ENCODE measurements around the gene HTR1D.

HTR1D gene

GRCh38 chr1:23185381-23185780, 31.9 kb downstream of the HTR1D start:
- in situ Hi-C loops (cut with MboI; ENCODE audit: low sequenced_read_pairs), result loop anchor here (10.0 kb wide), 1 partner anchor 211 kb away; the partner anchor contains the start of gene LACTBL1

- in situ Hi-C loops (cut with MboI; ENCODE audit: low sequenced_read_pairs), result loop anchor here (5.0 to 10.0 kb wide), 2 partner anchors 87 to 210 kb away; partner anchors contain the start of gene LACTBL1
These were observed 32.9 kb downstream of the HTR1D start for GRCh38 chr1:23184212-23184934.

GRCh38 chr1:23179862-23180261, 37.4 kb downstream of the HTR1D start:
- in situ Hi-C loops (cut with MboI; ENCODE audit: low sequenced_read_pairs), result loop anchor here (5.0 to 10.0 kb wide), 2 partner anchors 83 to 205 kb away; partner anchors contain the start of gene LACTBL1

GRCh38 chr1:23178950-23179349, 38.4 kb downstream of the HTR1D start:
- in situ Hi-C loops (cut with MboI; ENCODE audit: low sequenced_read_pairs), result no loop called here

- in situ Hi-C loops (cut with MboI; ENCODE audit: low sequenced_read_pairs), result no loop called here
These were observed 38.9 kb downstream of the HTR1D start for GRCh38 chr1:23178414-23178813.

- in situ Hi-C loops (cut with MboI; ENCODE audit: low sequenced_read_pairs), result no loop called here
These were observed 39.6 kb downstream of the HTR1D start for GRCh38 chr1:23177438-23178380.

- in situ Hi-C loops (cut with MboI; ENCODE audit: low sequenced_read_pairs), result no loop called here
These were observed 40.3 kb downstream of the HTR1D start for GRCh38 chr1:23177031-23177430.

- in situ Hi-C loops (cut with MboI; ENCODE audit: low sequenced_read_pairs), result no loop called here
These were observed 42.7 kb downstream of the HTR1D start for GRCh38 chr1:23174426-23175110.

- in situ Hi-C loops (cut with MboI; ENCODE audit: low sequenced_read_pairs), result no loop called here
These were observed 46.0 kb downstream of the HTR1D start for GRCh38 chr1:23171181-23171755.

GRCh38 chr1:23169727-23170335, 47.5 kb downstream of the HTR1D start:
- in situ Hi-C loops (cut with MboI; ENCODE audit: low sequenced_read_pairs), result no loop called here

- in situ Hi-C loops (cut with MboI; ENCODE audit: low sequenced_read_pairs), result no loop called here
These were observed 48.1 kb downstream of the HTR1D start for GRCh38 chr1:23169195-23169575.

- in situ Hi-C loops (cut with MboI; ENCODE audit: low sequenced_read_pairs), result no loop called here
These were observed 48.7 kb downstream of the HTR1D start, which contains the start of gene LUZP1 for GRCh38 chr1:23168445-23169194. LUZP1 (minus strand) TSS chr1:23168856.

- in situ Hi-C loops (cut with MboI; ENCODE audit: low sequenced_read_pairs), result no loop called here
These were observed 49.2 kb downstream of the HTR1D start for GRCh38 chr1:23168079-23168444.

GRCh38 chr1:23167353-23168078, 49.8 kb downstream of the HTR1D start:
- in situ Hi-C loops (cut with MboI; ENCODE audit: low sequenced_read_pairs), result no loop called here

- in situ Hi-C loops (cut with MboI; ENCODE audit: low sequenced_read_pairs), result no loop called here
These were observed 50.4 kb downstream of the HTR1D start for GRCh38 chr1:23166854-23167253.

- in situ Hi-C loops (cut with MboI; ENCODE audit: low sequenced_read_pairs), result no loop called here
These were observed 53.9 kb downstream of the HTR1D start for GRCh38 chr1:23163395-23163794.

GRCh38 chr1:23159963-23160877, 57.1 kb downstream of the HTR1D start:
- in situ Hi-C loops (cut with MboI; ENCODE audit: low sequenced_read_pairs), result no loop called here

- in situ Hi-C loops (cut with MboI; ENCODE audit: low sequenced_read_pairs), result no loop called here
These were observed 60.4 kb downstream of the HTR1D start for GRCh38 chr1:23156940-23157339.
